NCI-H446 treated with DMSO at 0.1 percent for 48 hours (cell line): ENCODE data around the gene SCUBE3.

Source experiments
- DNase-seq: peaks from one replicate; lab custom pipeline; 2025; lab: John Stamatoyannopoulos, UW

Gene SCUBE3

GRCh38 chr6:35272005-35272404 is 58.2 kb downstream of the SCUBE3 start:
- no peak for DNase-seq

- DNase-seq, result no peak
Observed at GRCh38 chr6:35273822-35274559, 60.2 kb downstream of the SCUBE3 start.

- DNase-seq, result no peak
Observed at GRCh38 chr6:35275744-35276260, 62.0 kb downstream of the SCUBE3 start.

- DNase-seq, result no peak
Observed at GRCh38 chr6:35278708-35279107, 65.0 kb downstream of the SCUBE3 start.

- no peak for DNase-seq
Observed at GRCh38 chr6:35280903-35281302, 67.1 kb downstream of the SCUBE3 start.

GRCh38 chr6:35282472-35282871 is 68.7 kb downstream of the SCUBE3 start:
- no peak for DNase-seq

GRCh38 chr6:35283361-35283760 is 69.6 kb downstream of the SCUBE3 start:
- no peak for DNase-seq

- no peak for DNase-seq
Observed at GRCh38 chr6:35287671-35288396, 74.1 kb downstream of the SCUBE3 start.

- DNase-seq, result no peak
Observed at GRCh38 chr6:35288834-35289233, 75.1 kb downstream of the SCUBE3 start.

- DNase-seq, result no peak
Observed at GRCh38 chr6:35291491-35291890, 77.7 kb downstream of the SCUBE3 start.

GRCh38 chr6:35292494-35292893 is 78.7 kb downstream of the SCUBE3 start:
- no peak for DNase-seq

- no peak for DNase-seq
Observed at GRCh38 chr6:35293681-35294080, 79.9 kb downstream of the SCUBE3 start.

GRCh38 chr6:35294308-35294945 is 80.7 kb downstream of the SCUBE3 start:
- DNase-seq, result no peak

- no peak for DNase-seq
Observed at GRCh38 chr6:35295036-35295435, 81.3 kb downstream of the SCUBE3 start.

GRCh38 chr6:35295521-35296315 is 82.0 kb downstream of the SCUBE3 start:
- no peak for DNase-seq

GRCh38 chr6:35296931-35297600 is 83.3 kb downstream of the SCUBE3 start:
- no peak for DNase-seq

GRCh38 chr6:35297601-35298481 is 84.1 kb downstream of the SCUBE3 start, which contains the start of gene DEF6:
DEF6 (plus strand) TSS chr6:35297818; CDS start chr6:35297857, 39 bp downstream.
- no peak for DNase-seq

GRCh38 chr6:35298625-35299140 is 84.9 kb downstream of the SCUBE3 start:
- no peak for DNase-seq

GRCh38 chr6:35299674-35300073 is 85.9 kb downstream of the SCUBE3 start:
- no peak for DNase-seq

GRCh38 chr6:35300848-35301247 is 87.1 kb downstream of the SCUBE3 start:
- no peak for DNase-seq
